ENCODE measurements around the gene SLC22A17.

Gene SLC22A17

GRCh38 chr14:23297611-23298277 is 54.9 kb downstream of the SLC22A17 start:
- peaks cover 10% of the 10 kb centered on the region; the same call in 1 of the 2 replicates for H3K4me1 ChIP-seq (ENCODE audit: insufficient read depth, low read length)
- no peaks in the 10 kb centered on the region for H3K9me3 ChIP-seq (ENCODE audit: insufficient read depth, low read depth, low read length)
- peaks cover 84% of the 10 kb centered on the region for H3K27me3 ChIP-seq (ENCODE audit: insufficient read depth, low read length)
- no peak overlapping the region for H3K27ac ChIP-seq (ENCODE audit: low read length)
- no peak overlapping the region for H3K9ac ChIP-seq (ENCODE audit: low read depth, low read length)
- no peak overlapping the region for H3K4me3 ChIP-seq (ENCODE audit: low read length)
- H3K36me3 ChIP-seq (ENCODE audit: insufficient read depth, low read depth, low read length): no peaks in the 10 kb centered on the region

- H3K9me3 ChIP-seq (ENCODE audit: insufficient read depth, low read depth, low read length): no peaks in the 10 kb centered on the region
- H3K27me3 ChIP-seq (ENCODE audit: insufficient read depth, low read length): peaks cover 88% of the 10 kb centered on the region
- no peak overlapping the region for H3K4me3 ChIP-seq (ENCODE audit: low read length)
- peaks cover 10% of the 10 kb centered on the region; the same call in 1 of the 2 replicates for H3K4me1 ChIP-seq (ENCODE audit: insufficient read depth, low read length)
- no peak overlapping the region for H3K27ac ChIP-seq (ENCODE audit: low read length)
- H3K36me3 ChIP-seq (ENCODE audit: insufficient read depth, low read depth, low read length): no peaks in the 10 kb centered on the region
- no peak overlapping the region for H3K9ac ChIP-seq (ENCODE audit: low read depth, low read length)
Observed at GRCh38 chr14:23297096-23297495, 55.6 kb downstream of the SLC22A17 start.
